ENCODE measurements around the gene SIPA1L3. TPM values are rescaled to one million over a fixed set of nuclear protein-coding genes. Genes with fewer than 3 reads are reported as not detected.

The SIPA1L3 gene
- total RNA-seq, 1 experiment from 2014 or later, result 66.3 TPM

GRCh38 chr19:38022791-38023670 is 116.0 kb downstream of the SIPA1L3 start:
- intact Hi-C loops (cut with micrococcal nuclease; ENCODE audit: unreplicated experiment) (no loop called here), in situ Hi-C loops (cut with HindIII; ENCODE audit: low pct_unique_long_range_greater_than_20kb, low sequenced_read_pairs) (no loop called here)
- Histone ChIP-seq H3K4me1 (ENCODE audit: control insufficient read depth, insufficient read depth, low read length) (no peaks in the 10 kb centered on the region), H3K4me3 (ENCODE audit: low read depth in 2 of 2, low read length in 2 of 2) (no peak overlapping the region), H3K9me3 (ENCODE audit: control insufficient read depth, insufficient read depth, low read depth, low read length) (no peaks in the 10 kb centered on the region), H3K36me3 (ENCODE audit: control insufficient read depth, insufficient read depth, low read length) (no peaks in the 10 kb centered on the region), H3K27ac (ENCODE audit: low read length) (no peak overlapping the region), H3K27me3 (ENCODE audit: control insufficient read depth, insufficient read depth, low read length) (no peaks in the 10 kb centered on the region)
- BruUV-seq (replicated peaks), result no TSS peak
- ChIA-PET CTCF (no interaction called here), POLR2A (no interaction called here)
- DNase-seq (ENCODE audit: low read depth, low spot score) (no peak), ATAC-seq (no peak)
- TF ChIP-seq POLR2AphosphoS5 (IDR thresholded peaks at IDR 0.05; ENCODE audit: low read depth, low read length) (no peak), SIN3A (IDR thresholded peaks at IDR 0.05; ENCODE audit: borderline replicate concordance, insufficient read depth, low read depth, low read length) (no peak), TCF7L2 (IDR thresholded peaks at IDR 0.05; ENCODE audit: low read depth, low read length) (no peak)
- TF ChIP-seq, protein P1, sequence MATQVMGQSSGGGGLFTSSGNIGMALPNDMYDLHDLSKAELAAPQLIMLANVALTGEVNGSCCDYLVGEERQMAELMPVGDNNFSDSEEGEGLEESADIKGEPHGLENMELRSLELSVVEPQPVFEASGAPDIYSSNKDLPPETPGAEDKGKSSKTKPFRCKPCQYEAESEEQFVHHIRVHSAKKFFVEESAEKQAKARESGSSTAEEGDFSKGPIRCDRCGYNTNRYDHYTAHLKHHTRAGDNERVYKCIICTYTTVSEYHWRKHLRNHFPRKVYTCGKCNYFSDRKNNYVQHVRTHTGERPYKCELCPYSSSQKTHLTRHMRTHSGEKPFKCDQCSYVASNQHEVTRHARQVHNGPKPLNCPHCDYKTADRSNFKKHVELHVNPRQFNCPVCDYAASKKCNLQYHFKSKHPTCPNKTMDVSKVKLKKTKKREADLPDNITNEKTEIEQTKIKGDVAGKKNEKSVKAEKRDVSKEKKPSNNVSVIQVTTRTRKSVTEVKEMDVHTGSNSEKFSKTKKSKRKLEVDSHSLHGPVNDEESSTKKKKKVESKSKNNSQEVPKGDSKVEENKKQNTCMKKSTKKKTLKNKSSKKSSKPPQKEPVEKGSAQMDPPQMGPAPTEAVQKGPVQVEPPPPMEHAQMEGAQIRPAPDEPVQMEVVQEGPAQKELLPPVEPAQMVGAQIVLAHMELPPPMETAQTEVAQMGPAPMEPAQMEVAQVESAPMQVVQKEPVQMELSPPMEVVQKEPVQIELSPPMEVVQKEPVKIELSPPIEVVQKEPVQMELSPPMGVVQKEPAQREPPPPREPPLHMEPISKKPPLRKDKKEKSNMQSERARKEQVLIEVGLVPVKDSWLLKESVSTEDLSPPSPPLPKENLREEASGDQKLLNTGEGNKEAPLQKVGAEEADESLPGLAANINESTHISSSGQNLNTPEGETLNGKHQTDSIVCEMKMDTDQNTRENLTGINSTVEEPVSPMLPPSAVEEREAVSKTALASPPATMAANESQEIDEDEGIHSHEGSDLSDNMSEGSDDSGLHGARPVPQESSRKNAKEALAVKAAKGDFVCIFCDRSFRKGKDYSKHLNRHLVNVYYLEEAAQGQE (IDR thresholded peaks at IDR 0.05; ENCODE audit: insufficient read depth in 1 of 2, low read depth in 2 of 2, low read length in 1 of 2), result no peak
- TF ChIP-seq, protein P2, sequence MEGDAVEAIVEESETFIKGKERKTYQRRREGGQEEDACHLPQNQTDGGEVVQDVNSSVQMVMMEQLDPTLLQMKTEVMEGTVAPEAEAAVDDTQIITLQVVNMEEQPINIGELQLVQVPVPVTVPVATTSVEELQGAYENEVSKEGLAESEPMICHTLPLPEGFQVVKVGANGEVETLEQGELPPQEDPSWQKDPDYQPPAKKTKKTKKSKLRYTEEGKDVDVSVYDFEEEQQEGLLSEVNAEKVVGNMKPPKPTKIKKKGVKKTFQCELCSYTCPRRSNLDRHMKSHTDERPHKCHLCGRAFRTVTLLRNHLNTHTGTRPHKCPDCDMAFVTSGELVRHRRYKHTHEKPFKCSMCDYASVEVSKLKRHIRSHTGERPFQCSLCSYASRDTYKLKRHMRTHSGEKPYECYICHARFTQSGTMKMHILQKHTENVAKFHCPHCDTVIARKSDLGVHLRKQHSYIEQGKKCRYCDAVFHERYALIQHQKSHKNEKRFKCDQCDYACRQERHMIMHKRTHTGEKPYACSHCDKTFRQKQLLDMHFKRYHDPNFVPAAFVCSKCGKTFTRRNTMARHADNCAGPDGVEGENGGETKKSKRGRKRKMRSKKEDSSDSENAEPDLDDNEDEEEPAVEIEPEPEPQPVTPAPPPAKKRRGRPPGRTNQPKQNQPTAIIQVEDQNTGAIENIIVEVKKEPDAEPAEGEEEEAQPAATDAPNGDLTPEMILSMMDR (IDR thresholded peaks at IDR 0.05), result no peak

GRCh38 chr19:38023671-38024541 is 116.9 kb downstream of the SIPA1L3 start:
- no peaks in the 10 kb centered on the region for H3K9me3 ChIP-seq (ENCODE audit: control insufficient read depth, insufficient read depth, low read depth, low read length)
- intact Hi-C loops (cut with micrococcal nuclease; ENCODE audit: unreplicated experiment) (no loop called here), in situ Hi-C loops (cut with HindIII; ENCODE audit: low pct_unique_long_range_greater_than_20kb, low sequenced_read_pairs) (no loop called here)
- H3K4me1 ChIP-seq (ENCODE audit: control insufficient read depth, insufficient read depth, low read length), result no peaks in the 10 kb centered on the region
- DNase-seq (ENCODE audit: low read depth, low spot score) (no peak), ATAC-seq (0 out of 2 replicates have a peak, but pooled peaks have one; percentile 26)
- POLR2A ChIA-PET, result no interaction called here
- TF ChIP-seq, protein P2 (IDR thresholded peaks at IDR 0.05), result no peak
- H3K4me3 ChIP-seq (ENCODE audit: low read depth in 2 of 2, low read length in 2 of 2), result no peak overlapping the region
- CTCF ChIA-PET, result no interaction called here
- no peaks in the 10 kb centered on the region for H3K27me3 ChIP-seq (ENCODE audit: control insufficient read depth, insufficient read depth, low read length)
- no peak overlapping the region for H3K27ac ChIP-seq (ENCODE audit: low read length)
- BruUV-seq (replicated peaks), result no TSS peak
- H3K36me3 ChIP-seq (ENCODE audit: control insufficient read depth, insufficient read depth, low read length), result no peaks in the 10 kb centered on the region

Measured in Panc1 (cell line).